Ovary (tissue), 9 donors: ENCODE data around the gene IFRD2. TPM values are rescaled to one million over a fixed set of nuclear protein-coding genes. Genes with fewer than 3 reads are reported as not detected.
A peak's percentile ranks its signal among the peaks of the same experiment; 100 is the strongest.
"Not testable (repeated sequence)": the region's sequence is repeated elsewhere in the genome, so short reads cannot be mapped to it uniquely, and the experiment has no call there.

Experiments used
- DNase-seq, 5 donors: peaks; one replicate each; pipeline ENCODE4 v3.0.0-alpha.2; 2019 to 2020
- H3K27ac ChIP-seq, 2 donors: fragments of 200-600 bp; one replicate each; pipeline versions ENCODE4 v1.5.1 to v1.8.0; 2019 to 2022
- H3K27me3 ChIP-seq: fragments of 200-600 bp; one replicate; pipeline ENCODE4 v1.8.0; 2022
- H3K36me3 ChIP-seq: fragments of 200-600 bp; sonication (generic); one replicate; pipeline ENCODE4 v1.5.1; 2019
- H3K4me1 ChIP-seq: one replicate; pipeline ENCODE4 v1.8.1; 2013; ENCODE audit warnings: mild to moderate bottlenecking, moderate library complexity; ENCODE audit not compliant: insufficient read depth
- H3K4me3 ChIP-seq: fragments of 200-600 bp; sonication (generic); one replicate; pipeline ENCODE4 v1.5.1; 2017
- H3K9me3 ChIP-seq, 2 donors: fragments of 200-600 bp in 1 of 2; sonication (generic) in 1 of 2; one replicate each; pipeline versions ENCODE4 v1.5.1 to v1.8.1; 2013 to 2019; ENCODE audit warnings: mild to moderate bottlenecking in 1 of 2, moderate library complexity in 1 of 2
- EP300 ChIP-seq: sonication (generic); formaldehyde crosslinking; IDR thresholded peaks from one replicate; pipeline ENCODE4 v1.6.1; 2017; ENCODE audit warnings: antibody characterized with exemption
- POLR2A ChIP-seq: fragments of 450-650 bp; IDR thresholded peaks from one replicate; pipeline ENCODE4 v1.6.1; 2017; ENCODE audit warnings: antibody characterized with exemption, mild to moderate bottlenecking, moderate library complexity
- WGBS, 3 donors: extraction: QIAGEN DNeasy Blood & Tissue Kit in 1 of 3; methylation state at CpG; one replicate each; pipeline versions ENCODE4 v1.1.5 to v1.1.7; 2013 to 2017; 5-methylcytosine and 5-hydroxymethylcytosine counted together
- intact Hi-C, 4 donors: fragments of 100-400 bp; cut with DNase I; formaldehyde crosslinking; loops; one replicate each; pipeline versions ENCODE4 v1.11.0 to v1.15.1; 2022 to 2023
- polyA plus RNA-seq, 2 donors: library from polyadenylated mRNA; stranded (reverse); fragments of 200-250 nt in 1 of 2; fragments of 350-450 nt in 1 of 2; fragmentation: Illumina TruSeq in 1 of 2; extraction: RNeasy Lipid Tissue Mini Kit (QIAGEN cat#74804) in 1 of 2; gene quantifications; one replicate each; pipeline ENCODE4 v1.2.3, GENCODE V29; 2013 to 2014
- total RNA-seq, 7 donors: library from RNA; depleted of rRNA in 2 of 7; stranded (reverse); fragments of >200 nt in 2 of 7; fragmentation: NEBNext Ultra II Directional in 3 of 7; extraction: Animal tissue kit (Norgen Biotek cat#: 25700) in 3 of 7; gene quantifications; one replicate each; pipeline versions ENCODE4 v1.1.0 to v1.2.4, GENCODE V29; 2016 to 2023
- TF ChIP-seq, protein P1 (sequence below), 3 donors: fragments of 450-650 bp in 2 of 3; fragments of 200-600 bp in 1 of 3; IDR thresholded peaks; one replicate each; pipeline versions ENCODE4 v1.5.1 to v1.8.0; 2016 to 2022; ENCODE audit warnings: antibody characterized with exemption in 3 of 3, mild to moderate bottlenecking in 1 of 3
- donor health status: DM: no; HTN: no; CAD: no; lungs with moderate emphysema.
- donor health status: DM: no; HTN: no; CAD: no.
- donor health status: Bipolar disorder and iron deficiency.
- donor health status: DM: yes; HTN: yes; CAD: no.
- donor health status: DM: no; HTN: no; CAD: no.
- donor health status: DM: yes; HTN: yes; CAD: no.

The IFRD2 gene
- total and polyA plus RNA-seq, 9 donors, result 14.5 to 76.9 (median 50.3) TPM

DNA sequence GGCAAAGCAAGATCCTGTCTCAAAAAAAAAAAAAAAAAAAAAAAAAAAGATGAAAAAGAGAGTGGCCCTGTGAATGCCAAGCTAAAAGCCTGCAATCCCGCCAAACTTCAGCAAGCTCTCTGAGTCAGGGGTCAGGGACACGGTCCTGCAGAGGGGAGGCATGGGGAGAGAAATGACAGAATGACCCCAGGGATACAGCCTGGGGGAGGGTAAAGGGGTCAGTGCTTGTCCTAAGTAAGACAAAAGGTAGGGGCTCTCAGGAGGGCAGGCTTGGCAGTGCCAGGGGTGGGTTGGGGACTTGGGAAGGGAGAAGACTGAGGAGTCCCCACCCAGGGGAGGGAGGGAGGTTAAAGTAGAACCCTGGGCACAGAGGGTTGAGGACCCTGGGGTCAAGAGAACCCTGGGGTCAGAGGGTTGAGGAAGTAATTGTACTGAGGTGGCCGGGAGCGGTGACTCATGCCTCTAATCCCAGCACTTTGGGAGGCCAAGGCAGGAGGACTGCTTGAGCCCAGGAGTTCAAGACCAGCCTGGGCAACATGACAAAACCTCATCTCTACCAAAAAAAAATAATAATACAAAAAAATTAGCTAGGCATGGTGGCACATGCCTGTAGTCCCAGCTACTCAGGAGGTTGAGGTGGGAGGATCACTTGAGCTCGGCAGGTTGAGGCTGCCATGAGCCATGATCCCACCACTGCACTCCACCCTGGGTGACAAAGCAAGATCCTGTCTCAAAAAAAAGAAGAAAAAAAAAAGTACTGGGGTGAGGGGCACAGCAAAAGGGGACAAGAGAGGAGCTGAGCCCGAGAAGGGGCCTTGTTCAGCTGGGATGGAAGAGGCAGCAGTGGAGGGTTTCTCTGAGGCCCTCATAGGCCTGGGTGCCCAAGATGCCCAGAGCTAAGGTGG, 28.5 kb downstream of the IFRD2 start:
- intact Hi-C loops, result loop anchor here in 1 of 4 donors (10.0 kb wide), 1 partner anchor 61 kb away; the partner anchor contains the start of genes HYAL2 and TUSC2
- TF ChIP-seq POLR2A (no peak), EP300 (no peak)
- TF ChIP-seq, protein P1, sequence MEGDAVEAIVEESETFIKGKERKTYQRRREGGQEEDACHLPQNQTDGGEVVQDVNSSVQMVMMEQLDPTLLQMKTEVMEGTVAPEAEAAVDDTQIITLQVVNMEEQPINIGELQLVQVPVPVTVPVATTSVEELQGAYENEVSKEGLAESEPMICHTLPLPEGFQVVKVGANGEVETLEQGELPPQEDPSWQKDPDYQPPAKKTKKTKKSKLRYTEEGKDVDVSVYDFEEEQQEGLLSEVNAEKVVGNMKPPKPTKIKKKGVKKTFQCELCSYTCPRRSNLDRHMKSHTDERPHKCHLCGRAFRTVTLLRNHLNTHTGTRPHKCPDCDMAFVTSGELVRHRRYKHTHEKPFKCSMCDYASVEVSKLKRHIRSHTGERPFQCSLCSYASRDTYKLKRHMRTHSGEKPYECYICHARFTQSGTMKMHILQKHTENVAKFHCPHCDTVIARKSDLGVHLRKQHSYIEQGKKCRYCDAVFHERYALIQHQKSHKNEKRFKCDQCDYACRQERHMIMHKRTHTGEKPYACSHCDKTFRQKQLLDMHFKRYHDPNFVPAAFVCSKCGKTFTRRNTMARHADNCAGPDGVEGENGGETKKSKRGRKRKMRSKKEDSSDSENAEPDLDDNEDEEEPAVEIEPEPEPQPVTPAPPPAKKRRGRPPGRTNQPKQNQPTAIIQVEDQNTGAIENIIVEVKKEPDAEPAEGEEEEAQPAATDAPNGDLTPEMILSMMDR (IDR thresholded peaks at IDR 0.05), result no peak
- H3K9me3 ChIP-seq, result no peaks in the 10 kb centered on the region
- peaks cover 46% of the 10 kb centered on the region for H3K4me1 ChIP-seq
- no peak overlapping the region for H3K4me3 ChIP-seq
- no peaks in the 10 kb centered on the region for H3K36me3 ChIP-seq
- DNase-seq, result peak; percentile 63 to 78 (median 74)
- H3K27me3 ChIP-seq, result no peaks in the 10 kb centered on the region
- peak overlapping the region; percentile 62 to 99 for H3K27ac ChIP-seq
- WGBS, 3 donors, result 38 to 46% (median 40%) methylated on average over 6 of the region's 6 CpGs

DNA sequence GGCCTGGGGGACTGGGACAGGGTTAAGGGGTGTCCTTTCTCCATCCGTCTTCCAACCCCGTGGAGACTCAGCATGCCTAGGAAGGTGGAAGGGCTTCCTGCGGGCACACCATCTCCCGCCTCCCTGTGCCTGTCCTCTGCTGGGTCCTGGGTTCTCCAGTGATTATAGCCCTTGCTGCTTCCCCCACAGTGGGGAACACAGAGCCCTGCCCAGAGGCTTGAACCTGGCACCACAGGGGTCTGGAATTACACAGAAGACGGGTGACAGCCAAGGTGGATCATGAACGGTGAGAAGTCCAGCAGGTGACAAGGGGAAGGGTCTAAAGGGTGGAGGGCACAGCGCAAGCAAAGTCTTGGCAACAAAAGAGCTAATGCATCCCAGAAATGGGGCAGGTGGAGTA, 29.5 kb downstream of the IFRD2 start:
- WGBS, 3 donors, result 73 to 82% (median 79%) methylated on average over 7 of the region's 7 CpGs
- intact Hi-C loops, result loop anchor here in 1 of 4 donors (10.0 kb wide), 1 partner anchor 62 kb away; the partner anchor contains the start of genes HYAL2 and TUSC2
- H3K4me1 ChIP-seq, result peaks cover 42% of the 10 kb centered on the region
- H3K9me3 ChIP-seq, result no peaks in the 10 kb centered on the region
- peak in 1 of 5 donors; percentile 34 for DNase-seq
- no peak overlapping the region for H3K4me3 ChIP-seq
- peak overlapping the region in 1 of 2 donors; percentile 99 for H3K27ac ChIP-seq
- no peaks in the 10 kb centered on the region for H3K27me3 ChIP-seq
- TF ChIP-seq EP300 (no peak), POLR2A (no peak)
- TF ChIP-seq, protein P1 (IDR thresholded peaks at IDR 0.05), result no peak
- no peaks in the 10 kb centered on the region for H3K36me3 ChIP-seq

DNA sequence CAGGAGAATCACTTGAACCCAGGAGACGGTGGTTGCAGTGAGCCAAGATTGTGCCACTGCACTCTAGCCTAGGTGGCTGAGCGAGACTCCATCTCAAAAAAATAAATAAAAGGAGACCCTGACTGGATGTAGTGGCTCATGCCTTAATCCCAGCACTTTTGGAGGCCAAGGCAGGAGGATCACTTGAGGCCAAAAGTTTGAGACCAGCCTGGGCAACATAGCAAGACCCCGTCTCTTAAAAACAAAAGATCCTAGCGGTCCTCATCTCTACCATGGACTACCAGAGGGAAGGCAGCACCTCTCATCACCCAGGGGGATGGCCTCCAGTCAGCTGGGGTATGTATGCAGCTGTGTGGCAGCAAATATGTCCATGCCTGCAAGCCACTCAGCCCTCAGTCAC, 30.0 kb downstream of the IFRD2 start:
- not testable (repeated sequence) for H3K27me3 ChIP-seq, H3K36me3 ChIP-seq, H3K4me3 ChIP-seq, H3K9me3 ChIP-seq, DNase-seq
- peaks cover 40% of the 10 kb centered on the region for H3K4me1 ChIP-seq
- intact Hi-C loops, result loop anchor here in 1 of 4 donors (10.0 kb wide), 1 partner anchor 63 kb away; the partner anchor contains the start of genes HYAL2 and TUSC2
- WGBS, 3 donors, result 97 to 98% (median 98%) methylated on average over 4 of the region's 4 CpGs
- peak overlapping the region; percentile 97 to 99 for H3K27ac ChIP-seq

DNA sequence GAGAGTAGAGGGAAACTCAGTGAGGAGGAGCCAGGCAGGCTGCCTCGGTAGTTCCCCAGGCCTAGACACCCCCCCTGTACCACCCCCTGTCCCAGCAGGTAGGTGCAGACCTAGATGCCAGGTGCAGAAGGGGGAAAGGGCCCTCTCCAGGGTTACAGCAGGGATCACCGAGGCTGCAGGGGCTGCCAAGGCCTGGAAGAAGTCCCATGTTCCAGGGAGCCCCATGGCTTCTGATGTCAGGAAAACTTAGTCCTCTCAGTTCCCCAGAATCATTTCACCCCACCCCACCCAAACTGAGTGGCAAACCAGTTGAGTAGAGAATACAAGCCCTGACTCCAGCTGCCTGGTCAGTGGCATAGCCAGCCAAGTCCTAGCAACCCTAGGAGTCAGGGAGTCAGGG, 30.7 kb downstream of the IFRD2 start:
- TF ChIP-seq, protein P1 (IDR thresholded peaks at IDR 0.05), result no peak
- TF ChIP-seq POLR2A (no peak), EP300 (no peak)
- Histone ChIP-seq H3K27me3 (no peaks in the 10 kb centered on the region), H3K27ac (peak overlapping the region; percentile 97 to 99), H3K4me3 (no peak overlapping the region), H3K9me3 (no peaks in the 10 kb centered on the region), H3K36me3 (no peaks in the 10 kb centered on the region), H3K4me1 (peaks cover 34% of the 10 kb centered on the region)
- 25 to 51% (median 48%) methylated on average over 2 of the region's 2 CpGs for WGBS, 3 donors
- intact Hi-C loops, result loop anchor here in 1 of 4 donors (10.0 kb wide), 1 partner anchor 63 kb away; the partner anchor contains the start of genes HYAL2 and TUSC2
- peak in 3 of 5 donors; percentile 36 to 48 (median 40) for DNase-seq
